ENCODE results near the gene MIGA1. TPM values are rescaled to one million over a fixed set of nuclear protein-coding genes. Genes with fewer than 3 reads are reported as not detected.

Gene MIGA1
- total and polyA plus RNA-seq, 2 of the 4 experiments (the other 2 are of a cell fraction) = 5.7 to 16.3 TPM

DNA sequence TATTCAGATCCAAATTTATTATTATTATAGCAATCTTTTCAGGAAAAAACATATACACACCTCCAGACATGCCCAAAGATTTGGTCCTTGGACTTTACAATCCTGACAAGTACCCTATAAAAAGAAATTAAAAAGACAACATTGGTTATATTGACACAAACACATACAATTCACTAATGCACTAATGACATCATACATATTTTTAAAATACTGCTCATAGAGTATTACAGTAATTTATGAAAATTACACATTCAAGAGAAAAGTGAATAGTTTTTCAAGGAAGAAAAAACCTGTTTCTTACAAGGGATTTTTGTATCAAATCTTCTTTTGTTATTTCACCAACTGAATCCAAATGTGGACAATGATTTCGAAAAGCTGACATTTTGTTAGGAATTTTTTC, 38.1 kb upstream of the MIGA1 start:
- no peak overlapping the region for H4K91ac ChIP-seq (ENCODE audit: insufficient read depth, low read depth, low read length)
- H3K4me3 ChIP-seq (ENCODE audit: insufficient read depth, low read depth, low read length) = no peak overlapping the region
- ChIA-PET POLR2A (ENCODE audit: unreplicated experiment) (no interaction called here), CTCF (interaction anchor here (0.6 kb wide), 1 partner anchor 35 kb away, joined by 6 read pairs; no protein-coding TSS in a partner anchor)
- intact Hi-C loops (cut with micrococcal nuclease) = no loop called here
- no peak overlapping the region for H2BK5ac ChIP-seq (ENCODE audit: low read depth, low read length, poor library complexity, severe bottlenecking)
- H3K23ac ChIP-seq (ENCODE audit: low read depth, low read length) = no peak overlapping the region
- H3K18ac ChIP-seq (ENCODE audit: low read depth, low read length) = no peak overlapping the region
- dilution Hi-C loops (cut with HindIII; ENCODE audit: low sequenced_read_pairs, unreplicated experiment) = no loop called here
- peaks cover 11% of the 10 kb centered on the region for H3K36me3 ChIP-seq (ENCODE audit: control insufficient read depth, insufficient read depth, low read length)
- peaks cover 16 to 37% of the 10 kb centered on the region in 2 experiments for H3K79me1 ChIP-seq (ENCODE audit: low read depth in 1 of 2, low read length in 2 of 2)
- no peaks in the 10 kb centered on the region for H3K4me1 ChIP-seq (ENCODE audit: control insufficient read depth, insufficient read depth, low read length)
- BruUV-seq (replicated peaks) = no TSS peak
- no peak overlapping the region for H2BK120ac ChIP-seq (ENCODE audit: low read depth, low read length)
- H3K9me1 ChIP-seq (ENCODE audit: insufficient read depth, low read length) = peaks cover 6% of the 10 kb centered on the region; the same call in 1 of the 2 replicates
- H4K20me1 ChIP-seq (ENCODE audit: insufficient read depth, low read length) = peaks cover 14% of the 10 kb centered on the region; the same call in 1 of the 2 replicates
- no peak overlapping the region for H4K5ac ChIP-seq (ENCODE audit: low read depth, low read length)
- no peak overlapping the region for H2BK20ac ChIP-seq (ENCODE audit: low read depth, low read length)
- H3K27me3 ChIP-seq (ENCODE audit: control insufficient read depth, insufficient read depth, low read length) = no peaks in the 10 kb centered on the region
- no peak overlapping the region for H2AFZ ChIP-seq (replicated peaks; ENCODE audit: low read length, poor library complexity)
- H3K9me3 ChIP-seq (ENCODE audit: control insufficient read depth, insufficient read depth, low read length) = no peaks in the 10 kb centered on the region
- DNase-seq (no peak), ATAC-seq (ENCODE audit: low read depth) (no peak)
- H2AK5ac ChIP-seq (ENCODE audit: low read depth, low read length) = no peak overlapping the region
- no peak overlapping the region for H3K9ac ChIP-seq (ENCODE audit: low read depth, low read length)
- H3K14ac ChIP-seq (replicated peaks; ENCODE audit: low read depth, low read length) = no peak overlapping the region
- no peak overlapping the region for H3K4me2 ChIP-seq (ENCODE audit: low read depth, low read length)
- no peak for TF ChIP-seq RFX5 (IDR thresholded peaks at IDR 0.05; ENCODE audit: low read depth, low read length)
- no peak for TF ChIP-seq ELK1 (IDR thresholded peaks at IDR 0.05; ENCODE audit: borderline replicate concordance, low read depth, low read length)
- no peak for TF ChIP-seq SMC3 (IDR thresholded peaks at IDR 0.05; ENCODE audit: low read depth, low read length)
- TF ChIP-seq NFE2L2 (IDR thresholded peaks at IDR 0.05; ENCODE audit: low read depth, low read length) = no peak
- no peak for TF ChIP-seq BHLHE40 (IDR thresholded peaks at IDR 0.05; ENCODE audit: low read depth, low read length)
- no peak for TF ChIP-seq POLR2A (IDR thresholded peaks at IDR 0.05; ENCODE audit: low read depth, low read length)
- no peak for TF ChIP-seq RCOR1 (IDR thresholded peaks at IDR 0.05; ENCODE audit: insufficient replicate concordance, low read length)
- no peak for TF ChIP-seq CHD1 (IDR thresholded peaks at IDR 0.05; ENCODE audit: low read depth, low read length)
- H3K4ac ChIP-seq (ENCODE audit: low read depth, low read length) = no peak overlapping the region
- no peak overlapping the region for H3K56ac ChIP-seq (ENCODE audit: extremely low read depth, insufficient read depth, low read length)
- no peak overlapping the region for H3K27ac ChIP-seq (ENCODE audit: insufficient read depth, low read length)
- H2AK9ac ChIP-seq (replicated peaks; ENCODE audit: low read depth, low read length, poor library complexity) = no peak overlapping the region
- H2BK15ac ChIP-seq (ENCODE audit: low read depth, low read length) = no peak overlapping the region
- WGBS, 2 experiments (ENCODE audit: extremely low coverage in 2 of 2, insufficient read length in 1 of 2) = no CpG with 5 or more reads among the region's 1 CpG
- no peak overlapping the region for H4K8ac ChIP-seq (ENCODE audit: low read depth in 2 of 2, low read length in 2 of 2)
- in situ Hi-C loops (cut with MboI; ENCODE audit: low sequenced_read_pairs) = no loop called here

Data from IMR-90 (cell line).